ENCODE data around the gene CADM2.
"Not testable (repeated sequence)": the region's sequence is repeated elsewhere in the genome, so short reads cannot be mapped to it uniquely, and the experiment has no call there.

DNA sequence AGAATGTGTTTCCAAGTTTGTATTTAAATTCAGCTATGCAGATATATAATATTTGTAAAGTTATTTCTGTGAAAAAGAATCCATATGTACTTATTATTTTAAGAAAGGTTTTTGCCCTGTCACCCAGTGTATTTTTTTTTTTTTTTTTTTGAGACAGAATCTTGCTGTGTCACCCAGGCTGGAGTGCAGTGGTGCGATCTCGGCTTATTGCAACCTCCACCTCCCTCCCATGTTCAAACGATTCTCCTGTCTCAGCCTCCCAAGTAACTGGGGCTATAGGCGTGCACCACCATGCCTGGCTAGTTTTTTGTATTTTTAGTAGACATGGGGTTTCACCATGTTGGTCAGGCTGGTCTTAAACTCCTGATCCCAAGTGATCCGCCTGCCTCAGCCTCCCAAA, 548.3 kb downstream of the CADM2 start:
- not testable (repeated sequence) for TF ChIP-seq EZH2 (IDR thresholded peaks at IDR 0.05; ENCODE audit: borderline replicate concordance, low read length)
- TF ChIP-seq, protein P1, sequence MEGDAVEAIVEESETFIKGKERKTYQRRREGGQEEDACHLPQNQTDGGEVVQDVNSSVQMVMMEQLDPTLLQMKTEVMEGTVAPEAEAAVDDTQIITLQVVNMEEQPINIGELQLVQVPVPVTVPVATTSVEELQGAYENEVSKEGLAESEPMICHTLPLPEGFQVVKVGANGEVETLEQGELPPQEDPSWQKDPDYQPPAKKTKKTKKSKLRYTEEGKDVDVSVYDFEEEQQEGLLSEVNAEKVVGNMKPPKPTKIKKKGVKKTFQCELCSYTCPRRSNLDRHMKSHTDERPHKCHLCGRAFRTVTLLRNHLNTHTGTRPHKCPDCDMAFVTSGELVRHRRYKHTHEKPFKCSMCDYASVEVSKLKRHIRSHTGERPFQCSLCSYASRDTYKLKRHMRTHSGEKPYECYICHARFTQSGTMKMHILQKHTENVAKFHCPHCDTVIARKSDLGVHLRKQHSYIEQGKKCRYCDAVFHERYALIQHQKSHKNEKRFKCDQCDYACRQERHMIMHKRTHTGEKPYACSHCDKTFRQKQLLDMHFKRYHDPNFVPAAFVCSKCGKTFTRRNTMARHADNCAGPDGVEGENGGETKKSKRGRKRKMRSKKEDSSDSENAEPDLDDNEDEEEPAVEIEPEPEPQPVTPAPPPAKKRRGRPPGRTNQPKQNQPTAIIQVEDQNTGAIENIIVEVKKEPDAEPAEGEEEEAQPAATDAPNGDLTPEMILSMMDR (IDR thresholded peaks at IDR 0.05; ENCODE audit: low read length): not testable (repeated sequence)
